Gastroesophageal sphincter (tissue), 3 donors: ENCODE data around the gene RXRA.

Source experiments
- POLR2A ChIP-seq, 2 donors: fragments of 450-650 bp; IDR thresholded peaks; one replicate each; pipeline ENCODE4 v1.6.1; 2017; ENCODE audit warnings: antibody characterized with exemption in 2 of 2, mild to moderate bottlenecking in 2 of 2, moderate library complexity in 1 of 2
- POLR2AphosphoS5 ChIP-seq: sonication (generic); formaldehyde crosslinking; IDR thresholded peaks from one replicate; pipeline ENCODE4 v1.6.1; 2017; ENCODE audit warnings: antibody characterized with exemption
- TF ChIP-seq, protein P1 (sequence below), 4 experiments: fragments of 200-600 bp in 2 of 4; fragments of 450-650 bp in 2 of 4; sonication (generic) in 1 of 4; IDR thresholded peaks; one replicate each; pipeline ENCODE4 v1.5.1; 2017 to 2019; ENCODE audit warnings: antibody characterized with exemption in 4 of 4, mild to moderate bottlenecking in 2 of 4, moderate library complexity in 2 of 4

DNA sequence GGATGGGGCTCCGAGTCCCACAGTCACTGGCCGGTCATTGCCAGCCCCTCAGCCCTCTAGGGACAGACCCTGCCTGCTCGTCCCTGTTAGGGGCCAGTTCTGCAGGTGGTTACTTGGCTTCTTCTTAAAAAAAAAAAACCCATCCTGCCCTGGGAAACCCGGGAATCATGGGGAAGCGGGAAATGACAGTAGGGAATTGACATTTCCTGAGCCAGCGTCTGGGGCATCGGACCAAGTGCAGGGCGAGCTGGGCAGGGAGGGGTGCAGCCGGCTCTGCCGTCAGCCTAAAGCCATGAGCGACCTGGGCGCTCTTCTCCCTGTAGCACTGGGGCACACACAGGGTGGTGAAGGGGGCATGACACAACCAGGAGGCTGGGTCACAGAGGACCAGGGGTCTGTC lies 66.6 kb downstream of the RXRA start:
- TF ChIP-seq, protein P1, sequence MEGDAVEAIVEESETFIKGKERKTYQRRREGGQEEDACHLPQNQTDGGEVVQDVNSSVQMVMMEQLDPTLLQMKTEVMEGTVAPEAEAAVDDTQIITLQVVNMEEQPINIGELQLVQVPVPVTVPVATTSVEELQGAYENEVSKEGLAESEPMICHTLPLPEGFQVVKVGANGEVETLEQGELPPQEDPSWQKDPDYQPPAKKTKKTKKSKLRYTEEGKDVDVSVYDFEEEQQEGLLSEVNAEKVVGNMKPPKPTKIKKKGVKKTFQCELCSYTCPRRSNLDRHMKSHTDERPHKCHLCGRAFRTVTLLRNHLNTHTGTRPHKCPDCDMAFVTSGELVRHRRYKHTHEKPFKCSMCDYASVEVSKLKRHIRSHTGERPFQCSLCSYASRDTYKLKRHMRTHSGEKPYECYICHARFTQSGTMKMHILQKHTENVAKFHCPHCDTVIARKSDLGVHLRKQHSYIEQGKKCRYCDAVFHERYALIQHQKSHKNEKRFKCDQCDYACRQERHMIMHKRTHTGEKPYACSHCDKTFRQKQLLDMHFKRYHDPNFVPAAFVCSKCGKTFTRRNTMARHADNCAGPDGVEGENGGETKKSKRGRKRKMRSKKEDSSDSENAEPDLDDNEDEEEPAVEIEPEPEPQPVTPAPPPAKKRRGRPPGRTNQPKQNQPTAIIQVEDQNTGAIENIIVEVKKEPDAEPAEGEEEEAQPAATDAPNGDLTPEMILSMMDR (IDR thresholded peaks at IDR 0.05): no peak
- TF ChIP-seq POLR2AphosphoS5: no peak
- TF ChIP-seq POLR2A (IDR thresholded peaks at IDR 0.05): no peak
